HG03378 (cell line): ENCODE data around the gene ZNF507.
"Not testable (repeated sequence)": the region's sequence is repeated elsewhere in the genome, so short reads cannot be mapped to it uniquely, and the experiment has no call there.

Source experiments
- ATAC-seq: cut with Tn5 transposase; IDR thresholded peaks from one replicate; pipeline ENCODE4 v1.9.1; 2021; ENCODE audit warnings: mild to moderate bottlenecking, moderate library complexity; ENCODE audit not compliant: unreplicated experiment

The ZNF507 gene

GRCh38 chr19:32406161-32407003, 61.0 kb downstream of the ZNF507 start:
- ATAC-seq = no peak

GRCh38 chr19:32407004-32407992, 61.9 kb downstream of the ZNF507 start:
- no peak for ATAC-seq

- no peak for ATAC-seq
These were observed 69.8 kb downstream of the ZNF507 start for GRCh38 chr19:32415246-32415645.

GRCh38 chr19:32415669-32416068, 70.3 kb downstream of the ZNF507 start:
- no peak for ATAC-seq

- no peak for ATAC-seq
These were observed 71.5 kb downstream of the ZNF507 start for GRCh38 chr19:32416749-32417456.

GRCh38 chr19:32418155-32418554, 72.7 kb downstream of the ZNF507 start:
- no peak for ATAC-seq

- ATAC-seq = no peak
These were observed 76.4 kb downstream of the ZNF507 start for GRCh38 chr19:32421589-32422361.

GRCh38 chr19:32422435-32422834, 77.0 kb downstream of the ZNF507 start:
- no peak for ATAC-seq

GRCh38 chr19:32423944-32424343, 78.5 kb downstream of the ZNF507 start:
- not testable (repeated sequence) for ATAC-seq

GRCh38 chr19:32427536-32427935, 82.1 kb downstream of the ZNF507 start:
- ATAC-seq = no peak

GRCh38 chr19:32436692-32437091, 91.3 kb downstream of the ZNF507 start:
- no peak for ATAC-seq

GRCh38 chr19:32437096-32437495, 91.7 kb downstream of the ZNF507 start:
- no peak for ATAC-seq
